Mesothelial cell of epicardium (in vitro differentiated cells): Measurements from ENCODE around the gene DNER. TPM values are rescaled to one million over a fixed set of nuclear protein-coding genes. Genes with fewer than 3 reads are reported as not detected.

Experiments used
- DNase-seq, 2 experiments: peaks; one replicate each; pipeline ENCODE4 v3.0.0; 2021; ENCODE audit warnings: low spot score in 2 of 2; ENCODE audit not compliant: unreplicated experiment in 2 of 2
- H3K27ac Mint-ChIP-seq: 2 replicates; pipeline ENCODE4 v1.8.0; 2021; ENCODE audit warnings: mixed read lengths
- H3K27me3 Mint-ChIP-seq: 2 replicates; pipeline ENCODE4 v1.8.0; 2021; ENCODE audit warnings: low read depth, mixed read lengths
- H3K36me3 Mint-ChIP-seq: 2 replicates; pipeline ENCODE4 v1.8.0; 2021; ENCODE audit warnings: mixed read lengths
- H3K4me1 Mint-ChIP-seq: 2 replicates; pipeline ENCODE4 v1.8.0; 2021; ENCODE audit warnings: mixed read lengths
- H3K4me3 Mint-ChIP-seq: 2 replicates; pipeline ENCODE4 v1.8.0; 2021; ENCODE audit warnings: mild to moderate bottlenecking, moderate library complexity, mixed read lengths
- H3K9me3 Mint-ChIP-seq: 2 replicates; pipeline ENCODE4 v1.8.0; 2021; ENCODE audit warnings: mixed read lengths
- total RNA-seq: library from RNA; stranded (reverse); gene quantifications from 3 replicates; pipeline ENCODE4 v1.2.1, GENCODE V29; 2021
- TF ChIP-seq, protein P1 (sequence below): fragments of 200-600 bp; sonication (generic); IDR thresholded peaks from one replicate; pipeline ENCODE4 v1.5.0; 2021; ENCODE audit warnings: antibody characterized with exemption; ENCODE audit not compliant: unreplicated experiment

DNER gene
- total RNA-seq, 1 donor from 2014 or later, result not detected

DNA sequence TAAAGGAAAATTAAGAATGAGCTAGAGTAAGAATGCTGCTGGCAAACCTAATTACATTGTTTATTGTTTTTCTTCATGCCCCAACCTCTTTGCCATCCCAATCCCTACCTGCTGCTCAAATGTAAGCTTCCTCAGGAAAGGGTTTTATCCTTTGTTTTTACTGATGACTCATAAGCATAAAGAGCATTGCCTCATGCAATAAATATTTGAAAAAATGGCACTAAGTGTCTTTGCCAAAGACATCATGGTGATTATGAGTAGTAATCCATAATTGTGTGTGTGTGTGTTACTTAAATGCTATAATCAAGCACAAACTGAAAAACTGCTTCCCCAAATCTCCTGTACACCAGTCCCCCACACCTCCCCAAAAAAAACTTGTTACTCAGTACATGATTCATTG, 53.4 kb downstream of the DNER start:
- no peaks in the 10 kb centered on the region for H3K36me3 Mint-ChIP-seq
- no peak overlapping the region for H3K27ac Mint-ChIP-seq
- TF ChIP-seq, protein P1, sequence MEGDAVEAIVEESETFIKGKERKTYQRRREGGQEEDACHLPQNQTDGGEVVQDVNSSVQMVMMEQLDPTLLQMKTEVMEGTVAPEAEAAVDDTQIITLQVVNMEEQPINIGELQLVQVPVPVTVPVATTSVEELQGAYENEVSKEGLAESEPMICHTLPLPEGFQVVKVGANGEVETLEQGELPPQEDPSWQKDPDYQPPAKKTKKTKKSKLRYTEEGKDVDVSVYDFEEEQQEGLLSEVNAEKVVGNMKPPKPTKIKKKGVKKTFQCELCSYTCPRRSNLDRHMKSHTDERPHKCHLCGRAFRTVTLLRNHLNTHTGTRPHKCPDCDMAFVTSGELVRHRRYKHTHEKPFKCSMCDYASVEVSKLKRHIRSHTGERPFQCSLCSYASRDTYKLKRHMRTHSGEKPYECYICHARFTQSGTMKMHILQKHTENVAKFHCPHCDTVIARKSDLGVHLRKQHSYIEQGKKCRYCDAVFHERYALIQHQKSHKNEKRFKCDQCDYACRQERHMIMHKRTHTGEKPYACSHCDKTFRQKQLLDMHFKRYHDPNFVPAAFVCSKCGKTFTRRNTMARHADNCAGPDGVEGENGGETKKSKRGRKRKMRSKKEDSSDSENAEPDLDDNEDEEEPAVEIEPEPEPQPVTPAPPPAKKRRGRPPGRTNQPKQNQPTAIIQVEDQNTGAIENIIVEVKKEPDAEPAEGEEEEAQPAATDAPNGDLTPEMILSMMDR, result no peak
- H3K4me1 Mint-ChIP-seq, result no peaks in the 10 kb centered on the region
- no peak overlapping the region for H3K4me3 Mint-ChIP-seq
- no peaks in the 10 kb centered on the region for H3K9me3 Mint-ChIP-seq
- DNase-seq, result no peak
- peaks cover 7% of the 10 kb centered on the region for H3K27me3 Mint-ChIP-seq

DNA sequence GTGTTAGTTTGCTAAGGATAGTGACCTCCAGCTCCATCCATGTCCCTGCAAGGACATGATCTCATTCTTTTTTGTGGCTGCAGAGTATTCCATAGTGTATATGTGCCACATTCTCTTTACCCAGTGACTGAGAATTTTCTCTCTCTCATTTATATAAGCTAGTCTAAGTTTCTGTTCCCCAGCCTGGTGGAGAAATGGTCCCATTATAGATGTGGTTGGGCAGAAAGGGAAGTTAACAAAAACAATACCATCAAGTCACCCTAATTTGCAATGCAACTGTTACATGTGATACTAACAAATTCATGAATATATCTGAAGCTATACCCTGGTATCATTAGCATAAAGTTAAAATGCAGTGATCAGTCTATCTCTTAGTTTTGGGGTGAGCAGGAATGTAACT, 54.0 kb downstream of the DNER start:
- H3K36me3 Mint-ChIP-seq, result no peaks in the 10 kb centered on the region
- no peak overlapping the region for H3K27ac Mint-ChIP-seq
- peaks cover 11% of the 10 kb centered on the region for H3K27me3 Mint-ChIP-seq
- no peaks in the 10 kb centered on the region for H3K4me1 Mint-ChIP-seq
- TF ChIP-seq, protein P1, result no peak
- no peaks in the 10 kb centered on the region for H3K9me3 Mint-ChIP-seq
- DNase-seq, result no peak
- no peak overlapping the region for H3K4me3 Mint-ChIP-seq

DNA sequence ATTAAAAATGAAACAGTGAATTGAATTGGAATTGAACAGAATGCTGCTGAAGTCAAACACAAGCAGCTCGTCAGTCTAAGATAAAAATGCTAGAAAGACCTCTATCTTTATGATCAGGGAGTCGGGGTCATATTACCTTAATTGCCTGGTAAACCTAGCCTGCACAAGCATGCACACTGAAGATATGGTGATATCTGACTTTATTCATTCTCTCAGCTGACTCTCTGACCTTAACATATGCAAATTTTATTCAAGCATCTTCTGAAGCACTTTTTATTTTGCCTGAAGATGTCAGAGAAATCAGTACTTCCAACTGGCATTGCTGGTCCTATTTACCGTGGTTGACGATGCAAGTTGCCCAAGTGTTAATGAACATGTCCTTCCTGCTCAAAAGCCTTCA, 56.4 kb downstream of the DNER start:
- no peaks in the 10 kb centered on the region for H3K9me3 Mint-ChIP-seq
- H3K4me3 Mint-ChIP-seq, result no peak overlapping the region
- H3K27me3 Mint-ChIP-seq, result peaks cover 12% of the 10 kb centered on the region
- TF ChIP-seq, protein P1, result no peak
- H3K27ac Mint-ChIP-seq, result no peak overlapping the region
- H3K4me1 Mint-ChIP-seq, result no peaks in the 10 kb centered on the region
- no peaks in the 10 kb centered on the region for H3K36me3 Mint-ChIP-seq
- no peak for DNase-seq

DNA sequence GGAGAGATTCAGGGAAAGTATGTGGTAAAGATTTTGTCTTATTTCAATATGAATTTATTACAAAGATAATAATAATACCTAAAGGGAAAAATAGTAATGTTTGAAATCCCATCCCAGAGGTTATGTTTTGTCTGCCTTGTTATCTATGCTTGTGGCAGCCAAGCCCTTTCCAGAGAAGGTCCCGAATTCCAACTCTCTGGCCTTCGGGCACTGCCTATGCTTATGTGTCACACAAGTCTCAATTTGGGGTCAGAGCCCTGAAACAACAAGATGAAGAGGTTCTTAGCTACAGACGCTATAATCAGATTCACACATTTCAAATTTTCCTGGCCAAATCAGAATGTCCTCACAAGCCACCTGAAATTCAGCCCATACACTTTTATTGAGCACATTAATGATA, 59.9 kb downstream of the DNER start:
- H3K27me3 Mint-ChIP-seq, result peaks cover 36% of the 10 kb centered on the region
- TF ChIP-seq, protein P1, result no peak
- H3K4me1 Mint-ChIP-seq, result no peaks in the 10 kb centered on the region
- DNase-seq, result no peak
- H3K36me3 Mint-ChIP-seq, result no peaks in the 10 kb centered on the region
- no peaks in the 10 kb centered on the region for H3K9me3 Mint-ChIP-seq
- H3K27ac Mint-ChIP-seq, result no peak overlapping the region
- no peak overlapping the region for H3K4me3 Mint-ChIP-seq

DNA sequence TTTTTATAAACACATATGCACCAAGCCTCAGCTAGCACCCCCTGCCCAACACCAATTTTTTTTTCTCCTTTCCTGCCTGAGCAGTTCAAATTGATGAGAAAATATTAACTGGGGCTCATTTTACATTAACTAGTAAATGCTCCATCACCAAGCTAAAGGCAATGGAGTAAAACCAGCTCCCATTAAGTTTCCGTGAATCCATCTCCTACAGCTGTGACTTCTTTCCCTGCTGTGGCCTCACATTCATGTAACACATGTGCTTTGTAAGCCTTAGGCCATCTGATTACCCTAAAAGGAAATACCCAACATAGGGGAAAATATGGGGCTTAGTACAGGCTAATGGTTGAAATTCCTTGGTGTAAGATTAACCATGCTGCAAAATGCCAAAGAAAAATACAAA, 60.8 kb downstream of the DNER start:
- no peak overlapping the region for H3K4me3 Mint-ChIP-seq
- no peaks in the 10 kb centered on the region for H3K9me3 Mint-ChIP-seq
- no peaks in the 10 kb centered on the region for H3K36me3 Mint-ChIP-seq
- H3K4me1 Mint-ChIP-seq, result no peaks in the 10 kb centered on the region
- TF ChIP-seq, protein P1, result no peak
- H3K27me3 Mint-ChIP-seq, result peaks cover 39% of the 10 kb centered on the region
- H3K27ac Mint-ChIP-seq, result no peak overlapping the region
- DNase-seq, result no peak

DNA sequence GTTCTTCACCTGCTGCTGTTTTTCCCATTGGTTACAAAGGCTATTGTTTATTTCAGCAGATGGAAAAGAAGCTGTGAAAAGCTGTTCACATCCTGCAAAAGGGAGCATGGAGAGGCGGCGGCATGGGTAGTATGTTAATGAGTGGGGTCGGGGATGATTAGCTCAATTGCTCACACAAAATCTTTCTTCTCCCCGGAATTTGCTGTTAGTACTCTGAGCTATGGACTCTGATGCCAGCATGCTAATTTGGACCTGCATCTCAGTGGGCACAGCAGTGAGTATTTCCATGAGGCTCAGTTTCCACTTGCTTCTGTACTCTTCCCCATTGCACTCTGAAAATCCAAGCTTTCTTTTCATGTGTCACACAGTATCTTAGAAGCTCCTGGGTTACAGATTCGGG, 61.6 kb downstream of the DNER start:
- DNase-seq, result no peak
- no peaks in the 10 kb centered on the region for H3K4me1 Mint-ChIP-seq
- TF ChIP-seq, protein P1, result no peak
- no peak overlapping the region for H3K27ac Mint-ChIP-seq
- peaks cover 40% of the 10 kb centered on the region for H3K27me3 Mint-ChIP-seq
- H3K36me3 Mint-ChIP-seq, result no peaks in the 10 kb centered on the region
- H3K4me3 Mint-ChIP-seq, result no peak overlapping the region
- H3K9me3 Mint-ChIP-seq, result no peaks in the 10 kb centered on the region
